ENCODE measurements around the gene EDEM3.

Gene EDEM3

DNA sequence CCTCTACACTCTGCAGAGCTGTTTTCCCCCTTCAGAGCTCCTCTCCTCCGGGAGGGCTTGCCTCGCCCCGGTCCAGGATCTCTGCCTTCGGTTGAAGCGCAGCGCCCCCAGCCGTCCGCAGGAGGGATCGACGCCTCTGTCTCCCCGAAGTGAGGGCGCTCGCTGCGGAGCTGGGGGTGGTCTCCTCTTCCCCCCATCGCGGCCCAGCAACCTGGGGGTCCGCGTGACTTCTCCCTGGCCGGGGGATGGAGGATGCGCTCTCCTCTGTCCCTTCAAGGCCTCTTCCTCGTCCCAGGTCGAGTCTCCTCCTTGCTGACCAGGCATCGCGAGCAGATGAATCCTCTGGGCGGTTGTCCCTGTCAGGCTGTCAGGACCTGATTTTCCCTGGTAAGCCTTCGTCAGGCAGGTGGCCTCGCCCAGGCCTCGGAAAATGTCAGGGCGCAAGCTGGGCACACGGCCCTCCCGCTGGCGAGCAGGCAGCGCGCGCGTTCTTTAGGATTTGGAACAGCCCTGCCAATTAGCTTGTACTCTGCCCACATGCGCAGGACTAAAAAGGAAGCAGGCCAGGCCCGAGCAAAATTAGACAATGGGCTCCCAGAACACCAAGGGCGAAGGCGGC, 90.5 kb downstream of the EDEM3 start:
- no peak for DNase-seq

DNA sequence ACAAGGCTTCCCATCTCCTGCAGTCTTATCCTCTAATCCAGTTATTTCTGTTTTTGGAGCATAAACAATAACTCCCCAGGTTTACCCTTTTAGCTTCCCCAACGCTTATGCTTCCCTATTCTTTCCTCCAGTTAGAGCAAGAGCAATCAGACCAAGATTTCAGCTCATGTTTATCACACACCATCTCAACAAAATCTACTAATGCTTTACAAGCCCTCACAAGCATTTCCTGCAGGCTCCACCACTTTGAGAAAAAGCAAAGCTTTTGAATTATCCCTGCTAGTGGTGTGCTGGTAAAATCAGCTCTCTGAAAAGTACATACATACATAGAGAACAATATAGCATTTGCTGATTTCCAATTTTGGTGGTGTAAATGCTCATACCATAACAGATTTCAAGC, 92.9 kb downstream of the EDEM3 start:
- DNase-seq = no peak

DNA sequence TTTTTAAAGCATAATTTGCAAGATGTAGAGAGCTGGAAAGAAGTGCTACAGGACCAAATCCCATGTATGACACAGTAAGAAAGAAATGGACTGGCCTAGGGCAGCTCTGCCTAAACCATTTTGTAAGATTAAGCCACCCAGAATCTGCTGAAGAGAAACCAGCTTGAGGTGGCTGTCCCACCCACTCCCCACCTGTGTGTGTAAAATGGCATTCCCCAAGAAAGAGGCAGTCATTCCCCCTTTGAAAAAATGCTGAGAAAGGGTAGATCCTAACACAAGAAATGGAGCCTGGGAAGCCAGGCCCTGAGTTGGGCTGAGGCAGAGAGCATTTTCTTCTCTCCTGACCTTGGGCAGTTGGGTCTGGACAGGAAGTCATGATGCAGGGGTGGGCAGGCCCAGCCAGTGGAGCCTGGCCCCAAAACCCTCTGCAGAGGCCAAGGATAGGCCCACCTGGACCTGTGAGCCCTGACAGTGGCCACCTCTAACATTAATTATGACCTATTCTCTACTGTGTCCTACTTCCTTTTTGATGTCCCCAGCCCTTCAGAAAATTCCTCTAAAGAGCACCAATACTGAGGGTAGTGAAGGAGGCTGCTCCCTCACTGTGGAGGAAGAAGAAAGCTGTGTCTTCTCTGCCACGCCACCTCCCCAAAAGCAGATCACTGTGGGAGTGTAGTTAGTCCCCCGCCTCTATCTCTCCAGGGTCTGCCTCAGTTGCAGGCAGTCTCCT, 94.0 kb downstream of the EDEM3 start:
- DNase-seq = no peak

DNA sequence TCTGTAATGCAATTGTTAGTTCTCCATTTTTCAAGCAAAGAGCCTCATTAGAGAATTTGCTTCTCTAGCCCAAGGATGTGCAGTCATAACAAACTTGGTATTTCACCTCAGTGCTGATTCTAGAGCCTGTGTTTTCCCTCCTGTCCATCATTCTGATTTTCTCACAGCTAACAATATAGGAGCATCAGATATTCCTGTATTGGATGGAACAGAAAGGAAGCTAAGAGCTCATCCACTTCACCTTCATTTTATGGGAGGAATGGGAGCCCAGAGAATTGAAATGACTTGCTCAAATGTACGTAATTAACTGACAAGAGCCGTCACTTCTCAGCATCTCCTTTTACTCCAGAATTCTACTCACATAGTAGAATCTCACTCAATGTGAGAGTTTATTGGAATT, 96.6 kb downstream of the EDEM3 start:
- no peak for DNase-seq

DNA sequence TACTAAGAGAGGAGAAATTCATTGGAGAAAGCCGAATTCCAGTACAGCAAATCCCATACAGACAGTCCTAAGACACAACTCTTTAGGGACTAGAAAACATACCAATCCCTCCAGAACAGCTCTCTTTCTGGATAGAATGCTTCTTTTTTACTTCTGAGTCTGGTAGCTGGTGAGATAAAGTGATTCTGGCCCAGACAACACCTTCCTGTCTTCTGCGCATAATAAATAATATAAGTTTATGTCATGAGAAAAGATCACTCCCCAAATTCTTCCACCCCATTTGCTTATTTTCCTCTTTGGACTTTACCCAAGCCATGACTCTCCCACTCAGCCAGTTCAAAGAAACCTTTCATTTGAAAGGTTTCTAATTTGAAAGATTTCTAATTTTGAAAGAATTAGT, 98.4 kb downstream of the EDEM3 start:
- DNase-seq = no peak

DNA sequence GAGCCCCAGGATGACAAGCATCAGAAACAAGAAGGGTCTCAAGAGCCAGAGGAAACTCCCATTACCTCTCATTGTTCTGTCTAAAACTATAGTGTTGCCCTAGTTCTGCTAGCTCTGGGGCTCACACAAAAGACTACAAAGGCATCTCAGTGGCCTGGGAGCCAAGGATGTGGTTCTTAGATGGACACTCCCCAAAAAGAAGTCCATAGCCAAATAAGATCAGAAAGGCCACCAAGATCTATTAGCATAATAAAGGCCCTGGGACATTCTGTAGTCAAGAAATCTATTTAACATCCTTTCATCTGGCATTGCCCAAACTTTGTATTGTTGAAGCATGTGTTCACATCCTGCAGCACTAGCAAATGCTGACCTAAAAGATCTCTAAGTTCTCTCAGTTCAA, 99.5 kb downstream of the EDEM3 start:
- no peak for DNase-seq

DNA sequence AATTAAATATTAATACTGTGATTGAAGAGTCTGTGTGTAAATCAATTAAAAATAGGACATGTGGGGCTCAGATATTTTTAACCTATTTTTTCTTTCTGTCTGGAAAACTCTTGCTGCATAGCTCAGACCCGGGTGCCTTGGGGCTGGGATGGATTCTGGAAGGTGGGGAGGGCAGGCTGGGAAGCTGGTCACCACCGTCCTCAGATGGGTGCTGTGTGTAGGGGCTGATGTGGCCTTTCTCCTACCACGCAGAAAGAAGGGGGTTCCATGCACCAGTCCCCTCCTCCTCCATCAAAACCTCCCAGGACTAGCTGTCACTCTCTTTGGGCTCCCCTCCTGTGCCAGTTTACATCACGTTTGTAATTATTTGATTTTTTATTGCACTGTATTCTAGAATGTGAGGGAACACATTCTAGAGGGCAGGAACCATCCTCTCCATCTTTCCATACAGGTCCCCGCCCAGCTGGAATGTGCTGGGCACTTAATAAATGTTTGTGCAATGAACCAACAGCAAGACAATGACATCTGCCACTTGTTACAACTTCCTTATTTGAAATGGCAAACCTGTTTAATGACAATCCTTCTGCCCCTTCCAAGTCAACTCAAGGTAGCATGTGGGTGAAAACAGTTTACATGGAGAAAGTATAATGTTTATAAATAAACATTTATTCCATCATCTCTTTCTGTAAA, 104.3 kb downstream of the EDEM3 start:
- DNase-seq = no peak

DNA sequence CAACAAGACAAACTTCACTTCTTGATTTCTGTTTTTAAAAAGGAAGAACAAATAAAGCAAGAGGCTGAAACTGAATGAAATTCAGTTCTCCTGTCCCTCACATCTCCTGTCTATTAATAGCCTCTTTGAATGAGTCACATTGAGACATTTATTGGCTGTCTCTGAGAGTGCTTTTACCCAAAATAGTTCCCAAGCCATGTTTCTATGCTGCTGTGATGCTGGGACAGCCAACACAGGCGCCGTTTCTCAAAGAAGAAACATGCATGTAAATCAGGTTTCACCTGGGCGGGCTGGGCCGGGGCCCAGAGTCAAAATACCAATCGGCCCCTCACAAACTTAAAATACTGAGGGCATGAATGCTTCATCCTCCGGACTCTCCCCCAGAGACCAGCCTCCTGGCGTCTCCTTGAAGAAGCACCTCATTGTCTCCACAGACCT, 105.2 kb downstream of the EDEM3 start:
- DNase-seq = no peak

DNA sequence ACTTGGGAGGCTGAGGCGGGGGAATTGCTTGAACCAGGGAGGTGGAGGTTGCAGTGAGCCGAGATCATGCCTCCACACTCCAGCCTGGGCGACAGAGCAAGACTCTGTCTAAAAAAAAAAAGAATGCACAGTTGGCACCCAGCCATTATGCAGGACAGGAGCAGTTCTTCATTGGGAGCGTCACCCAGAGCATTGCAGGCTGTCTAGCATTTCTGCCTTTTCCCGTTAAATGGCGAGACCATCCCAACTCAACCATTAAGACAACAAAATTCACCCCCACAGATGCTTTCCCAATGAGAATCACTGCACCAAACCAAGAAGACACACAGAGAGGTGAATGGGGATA, 105.8 kb downstream of the EDEM3 start:
- no peak for DNase-seq

DNA sequence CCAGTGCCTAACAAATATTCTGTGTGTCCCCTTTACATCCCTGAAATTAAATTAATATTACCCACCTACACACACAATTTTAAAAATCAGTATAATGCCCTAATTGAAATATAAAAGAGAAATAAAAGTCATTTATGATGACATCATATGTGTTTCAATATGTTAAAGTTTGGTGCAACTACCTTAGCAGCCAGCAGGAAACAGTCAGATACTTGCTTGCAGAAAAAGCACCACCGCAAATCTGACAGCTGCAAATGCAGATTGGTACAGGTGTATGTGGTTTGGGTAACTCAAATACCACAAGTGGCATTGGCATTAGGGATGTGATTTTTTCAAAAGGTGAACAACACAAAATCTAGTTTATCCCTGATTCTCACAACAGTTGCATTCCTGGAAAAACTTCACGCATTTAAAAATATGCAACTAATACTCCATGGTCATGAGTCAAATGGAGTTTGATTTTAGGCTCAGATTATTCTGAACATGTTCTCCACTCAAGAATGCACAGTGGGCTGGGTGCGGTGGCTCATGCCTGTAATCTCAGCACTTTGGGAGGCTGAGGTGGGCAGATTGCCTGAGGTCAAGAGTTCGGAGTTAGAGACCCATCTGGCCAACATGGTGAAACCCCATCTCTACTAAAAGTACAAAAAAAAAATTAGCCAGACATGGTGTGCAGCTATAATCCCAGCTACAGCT, 106.3 kb downstream of the EDEM3 start:
- no peak for DNase-seq

DNA sequence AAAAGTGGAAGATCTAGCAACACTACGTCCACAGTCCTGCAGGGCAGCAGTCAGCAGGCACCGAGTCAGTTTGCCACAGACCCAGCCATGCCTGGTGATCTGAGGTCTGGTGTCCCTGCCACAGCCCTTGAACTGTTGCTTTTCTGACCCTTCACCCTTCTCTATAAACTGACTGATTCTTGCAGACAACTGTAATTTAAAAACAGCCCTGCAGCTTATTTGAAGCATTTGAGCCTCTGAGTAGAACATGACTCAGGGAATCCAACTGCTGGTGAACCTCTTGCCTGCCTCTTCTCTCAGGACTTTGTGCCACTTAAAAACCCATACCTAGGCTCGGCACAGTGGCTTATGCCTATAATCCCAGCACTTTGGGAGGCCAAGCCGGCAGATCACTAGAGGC, 107.2 kb downstream of the EDEM3 start:
- no peak for DNase-seq

DNA sequence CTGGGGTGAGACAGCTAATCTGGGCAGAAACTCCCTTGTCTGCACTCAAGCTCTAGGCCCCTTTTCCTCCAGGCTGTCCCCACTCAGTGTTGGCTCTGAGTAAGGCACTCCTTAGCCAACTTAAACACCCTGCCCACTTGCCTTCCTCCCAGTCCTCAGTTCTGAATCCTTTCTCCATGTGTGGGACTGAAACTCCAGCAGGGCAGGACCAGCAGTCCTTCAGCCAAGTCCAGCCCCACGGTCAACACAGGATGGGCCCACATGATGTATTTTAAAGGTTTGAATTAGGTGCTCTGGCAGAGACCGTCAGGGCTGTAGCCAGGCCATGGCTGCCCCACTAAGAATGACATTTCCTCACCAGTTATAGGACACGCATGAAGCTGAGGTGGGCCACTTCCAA, 107.8 kb downstream of the EDEM3 start:
- no peak for DNase-seq

DNA sequence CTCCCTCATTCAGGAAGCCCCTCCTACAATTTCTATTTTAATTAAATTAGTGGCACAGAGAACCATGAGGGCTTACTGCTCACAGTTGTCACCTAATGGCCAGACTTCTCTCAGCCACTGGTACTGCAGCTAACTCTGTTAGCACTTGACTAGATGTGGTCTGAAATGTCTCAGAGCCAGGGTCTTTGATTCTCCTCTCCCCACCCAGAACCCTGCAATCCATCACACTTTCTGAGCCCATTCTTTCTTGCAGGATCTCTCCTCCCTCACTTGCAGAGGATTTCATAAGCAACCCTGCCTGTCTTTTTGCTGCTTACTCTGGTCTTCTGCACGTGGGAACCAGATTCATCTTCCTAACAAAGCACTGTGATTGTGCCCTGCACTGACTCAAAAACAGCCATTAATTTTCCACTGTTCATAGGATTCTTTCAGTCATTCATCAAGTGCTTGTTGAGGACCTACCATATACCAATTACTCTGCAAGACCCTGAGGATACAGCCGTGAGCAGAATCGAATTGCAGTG, 108.4 kb downstream of the EDEM3 start:
- DNase-seq = no peak

DNA sequence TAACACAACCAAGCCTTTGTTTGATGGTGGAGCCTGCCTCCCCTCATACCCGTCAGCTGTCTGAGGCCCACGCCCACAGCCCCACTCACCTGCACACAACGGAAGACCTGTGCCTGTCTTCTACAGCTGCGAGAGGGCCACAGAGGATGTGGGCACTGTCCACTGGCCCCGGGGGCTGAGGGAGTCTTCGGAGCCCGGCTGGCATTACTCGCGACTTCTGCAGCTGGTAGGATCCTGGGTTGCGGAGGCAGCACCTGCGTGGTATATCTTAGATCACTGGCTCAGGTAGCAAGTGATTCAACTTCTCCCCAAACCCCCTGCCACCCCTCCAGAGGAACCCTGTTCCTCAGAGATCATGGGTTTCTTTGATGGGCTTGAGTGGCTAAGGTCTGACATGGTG, 109.9 kb downstream of the EDEM3 start:
- no peak for DNase-seq

DNA sequence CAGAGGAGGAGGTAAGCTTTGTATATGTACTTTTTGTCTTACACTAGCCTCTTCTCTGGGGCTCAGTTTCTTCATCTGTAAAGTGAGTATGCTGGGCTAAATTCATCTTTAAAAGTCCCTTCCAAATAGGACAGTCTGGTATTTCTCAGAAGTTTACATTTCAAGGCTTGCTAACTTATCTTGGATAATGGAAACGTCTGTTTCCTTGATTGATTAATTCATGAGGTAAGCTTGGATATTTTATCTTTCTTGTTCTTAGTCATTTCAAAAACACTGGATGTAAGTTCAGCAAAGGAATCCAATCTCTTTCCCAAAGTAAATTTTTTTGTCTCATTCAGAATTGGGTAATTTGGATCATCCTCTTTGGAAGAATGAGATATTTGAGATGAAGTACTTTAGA, 111.0 kb downstream of the EDEM3 start:
- DNase-seq = no peak

DNA sequence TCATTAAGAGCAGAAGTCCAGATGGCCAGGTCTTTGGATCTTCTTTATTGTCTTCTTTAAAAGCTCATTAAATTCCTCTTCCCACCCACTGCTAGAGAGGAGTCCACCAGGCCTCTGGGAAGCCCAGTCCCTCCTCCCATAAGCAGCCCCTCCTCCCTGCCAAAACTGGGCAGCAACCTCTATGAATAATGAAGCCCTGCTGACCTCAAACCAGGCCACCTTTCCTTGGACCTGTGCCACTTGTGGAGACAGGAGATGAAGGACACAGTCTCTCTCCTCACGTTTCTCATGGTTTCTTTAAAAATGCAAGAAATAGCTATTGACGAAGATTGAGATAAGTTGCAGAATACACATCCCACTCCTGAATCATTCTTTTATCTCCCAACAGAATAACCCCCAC, 112.8 kb downstream of the EDEM3 start:
- DNase-seq = no peak

DNA sequence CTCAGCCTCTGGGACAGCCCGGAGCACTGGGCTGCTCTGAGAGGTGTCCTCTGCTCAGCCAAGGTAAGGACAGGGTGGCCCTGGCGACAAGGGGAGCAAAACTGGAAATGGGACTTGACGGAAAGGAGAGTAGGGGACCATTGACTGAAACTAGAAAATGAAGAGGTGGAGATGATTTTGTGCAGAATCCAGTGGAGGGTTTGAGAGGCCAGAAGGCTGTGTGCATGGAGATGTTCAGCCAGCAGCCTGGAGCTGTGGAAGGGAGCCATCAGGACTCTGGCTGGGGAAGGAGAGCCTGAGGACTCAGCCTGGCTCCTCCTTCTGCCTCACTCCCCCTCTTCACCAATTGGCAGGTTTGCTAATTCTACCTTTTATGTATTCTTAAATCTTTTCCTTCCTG, 114.2 kb downstream of the EDEM3 start:
- no peak for DNase-seq

All from NCI-H1930 (cell line).